Central memory CD4-positive, alpha-beta T cell (primary cell): ENCODE data around the gene GPRIN1.
"Not testable (repeated sequence)": the region's sequence is repeated elsewhere in the genome, so short reads cannot be mapped to it uniquely, and the experiment has no call there.

ENCODE experiments used
- DNase-seq: peaks from one replicate; pipeline ENCODE4 v3.0.0; 2022

The GPRIN1 gene

GRCh38 chr5:176596069-176596644, 13.8 kb downstream of the GPRIN1 start:
- DNase-seq: no peak

- DNase-seq: no peak
These were observed 14.5 kb downstream of the GPRIN1 start for GRCh38 chr5:176595386-176595943.

- DNase-seq: no peak
These were observed 15.4 kb downstream of the GPRIN1 start for GRCh38 chr5:176594554-176594953.

- no peak for DNase-seq
These were observed 16.6 kb downstream of the GPRIN1 start for GRCh38 chr5:176593273-176593869.

- DNase-seq: no peak
These were observed 17.4 kb downstream of the GPRIN1 start for GRCh38 chr5:176592573-176592972.

GRCh38 chr5:176591667-176592066, 18.3 kb downstream of the GPRIN1 start:
- DNase-seq: not testable (repeated sequence)

- DNase-seq: no peak
These were observed 19.8 kb downstream of the GPRIN1 start for GRCh38 chr5:176590035-176590717.

- no peak for DNase-seq
These were observed 20.8 kb downstream of the GPRIN1 start for GRCh38 chr5:176589039-176589769.

- DNase-seq: no peak
These were observed 21.7 kb downstream of the GPRIN1 start for GRCh38 chr5:176588297-176588696.

GRCh38 chr5:176587398-176587797, 22.6 kb downstream of the GPRIN1 start:
- no peak for DNase-seq

- DNase-seq: no peak
These were observed 26.9 kb downstream of the GPRIN1 start for GRCh38 chr5:176583076-176583475.

- no peak for DNase-seq
These were observed 28.6 kb downstream of the GPRIN1 start for GRCh38 chr5:176581361-176581760.

GRCh38 chr5:176579323-176579722, 30.6 kb downstream of the GPRIN1 start:
- no peak for DNase-seq

- DNase-seq: peak; percentile 36
These were observed 31.6 kb downstream of the GPRIN1 start for GRCh38 chr5:176578391-176578808.

GRCh38 chr5:176577312-176578176, 32.4 kb downstream of the GPRIN1 start:
- DNase-seq: no peak

- no peak for DNase-seq
These were observed 34.2 kb downstream of the GPRIN1 start for GRCh38 chr5:176575488-176576422.

- no peak for DNase-seq
These were observed 34.9 kb downstream of the GPRIN1 start for GRCh38 chr5:176575066-176575465.

- DNase-seq: no peak
These were observed 35.7 kb downstream of the GPRIN1 start for GRCh38 chr5:176574297-176574591.

- DNase-seq: peak; percentile 62
These were observed 36.2 kb downstream of the GPRIN1 start for GRCh38 chr5:176573564-176574296.

GRCh38 chr5:176570044-176570443, 39.9 kb downstream of the GPRIN1 start:
- DNase-seq: no peak

- no peak for DNase-seq
These were observed 41.3 kb downstream of the GPRIN1 start for GRCh38 chr5:176568657-176569056.
